GM23338 (cell line): ENCODE data around the gene BCAR3. TPM values are rescaled to one million over a fixed set of nuclear protein-coding genes. Genes with fewer than 3 reads are reported as not detected.
"Not testable (repeated sequence)": the region's sequence is repeated elsewhere in the genome, so short reads cannot be mapped to it uniquely, and the experiment has no call there.

ENCODE experiments used
- ATAC-seq: fragments of 200-7000 bp; cut with Tn5 transposase; 3 replicates; pipeline ENCODE4 v1.9.1; 2020
- DNase-seq: peaks from one replicate; pipeline ENCODE4 v3.0.0-alpha.2; 2015; ENCODE audit warnings: low spot score
- H2AFZ ChIP-seq: fragments of 200-600 bp; sonication (generic); 2 replicates; pipeline ENCODE4 v1.8.0; 2016; ENCODE audit warnings: antibody characterized with exemption, mild to moderate bottlenecking, moderate library complexity
- H3F3A ChIP-seq: fragments of 200-600 bp; sonication (generic); replicated peaks from 2 replicates; pipeline ENCODE4 v1.8.0; 2017; ENCODE audit warnings: antibody characterized with exemption, mixed run types, low read depth
- H3K27ac ChIP-seq: fragments of 200-600 bp; sonication (generic); 2 replicates; pipeline ENCODE4 v1.6.1; 2016; ENCODE audit warnings: low read depth
- H3K27me3 ChIP-seq: fragments of 200-600 bp; sonication (generic); 2 replicates; pipeline ENCODE4 v1.8.0; 2016; ENCODE audit warnings: mild to moderate bottlenecking, mixed run types, moderate library complexity; ENCODE audit not compliant: insufficient read depth
- H3K36me3 ChIP-seq: fragments of 200-600 bp; sonication (generic); 2 replicates; pipeline ENCODE4 v1.8.0; 2016; ENCODE audit warnings: mild to moderate bottlenecking; ENCODE audit not compliant: insufficient read depth
- H3K4me1 ChIP-seq: fragments of 200-600 bp; sonication (generic); 2 replicates; pipeline ENCODE4 v1.8.0; 2016; ENCODE audit warnings: mild to moderate bottlenecking, moderate library complexity; ENCODE audit not compliant: insufficient read depth
- H3K4me2 ChIP-seq: fragments of 200-600 bp; sonication (generic); 2 replicates; pipeline ENCODE4 v1.7.1; 2017; ENCODE audit warnings: mixed run types
- H3K4me3 ChIP-seq: fragments of 200-600 bp; sonication (generic); 2 replicates; pipeline ENCODE4 v1.6.1; 2016; ENCODE audit warnings: mixed run types
- H3K79me2 ChIP-seq: fragments of 200-600 bp; sonication (generic); replicated peaks from 2 replicates; pipeline ENCODE4 v1.8.0; 2017; ENCODE audit warnings: mild to moderate bottlenecking; ENCODE audit not compliant: insufficient read depth
- H3K9me2 ChIP-seq: fragments of 200-600 bp; sonication (generic); 2 replicates; pipeline ENCODE4 v1.8.0; 2017; ENCODE audit not compliant: insufficient read depth
- H4K20me1 ChIP-seq: fragments of 200-600 bp; sonication (generic); replicated peaks from 2 replicates; pipeline ENCODE4 v1.8.0; 2017; ENCODE audit warnings: mild to moderate bottlenecking; ENCODE audit not compliant: insufficient read depth
- H3K27ac Mint-ChIP-seq: 2 replicates; pipeline ENCODE4 v1.8.0; 2020; ENCODE audit warnings: inconsistent platforms, mild to moderate bottlenecking, moderate library complexity, mixed read lengths
- H3K27me3 Mint-ChIP-seq: 3 replicates; pipeline ENCODE4 v1.8.0; 2022; ENCODE audit warnings: low read depth, mild to moderate bottlenecking, moderate library complexity, mixed read lengths, inconsistent platforms; ENCODE audit not compliant: insufficient read depth, poor library complexity
- H3K36me3 Mint-ChIP-seq: 3 replicates; pipeline ENCODE4 v1.8.0; 2021; ENCODE audit warnings: low read depth, mild to moderate bottlenecking, inconsistent platforms, moderate library complexity, mixed read lengths
- H3K4me1 Mint-ChIP-seq: 3 replicates; pipeline ENCODE4 v1.8.0; 2020; ENCODE audit warnings: mild to moderate bottlenecking, inconsistent platforms, mixed read lengths
- H3K4me3 Mint-ChIP-seq: 3 replicates; pipeline ENCODE4 v1.8.0; 2021; ENCODE audit warnings: moderate library complexity, mild to moderate bottlenecking, inconsistent platforms, mixed read lengths
- H3K9me3 Mint-ChIP-seq: 3 replicates; pipeline ENCODE4 v1.8.0; 2020; ENCODE audit warnings: moderate library complexity, mild to moderate bottlenecking, inconsistent platforms, mixed read lengths
- CTCF ChIP-seq, 2 experiments: fragments of 200-600 bp in 1 of 2; sonication (generic) in 1 of 2; conservative IDR thresholded peaks; 2 replicates each; pipeline versions ENCODE4 v1.5.1 to v1.6.1; 2016 to 2017; ENCODE audit warnings: antibody characterized with exemption in 2 of 2, low read depth in 2 of 2, mild to moderate bottlenecking in 2 of 2, moderate library complexity in 1 of 2
- ETS1 ChIP-seq: IDR thresholded peaks from 2 replicates; pipeline ENCODE4 v1.6.1; 2016; ENCODE audit warnings: antibody characterized with exemption
- EZH2 ChIP-seq: fragments of 200-600 bp; sonication (generic); IDR thresholded peaks from one replicate; pipeline ENCODE4 v1.8.0; 2017; ENCODE audit warnings: antibody characterized with exemption, mild to moderate bottlenecking, low read depth; ENCODE audit not compliant: unreplicated experiment
- EZH2phosphoT487 ChIP-seq: fragments of 200-600 bp; sonication (generic); IDR thresholded peaks from one replicate; pipeline ENCODE4 v1.8.1; 2018; ENCODE audit warnings: antibody characterized with exemption; ENCODE audit not compliant: unreplicated experiment
- POLR2AphosphoS5 ChIP-seq: IDR thresholded peaks from 2 replicates; pipeline ENCODE4 v1.6.1; 2016; ENCODE audit warnings: antibody characterized with exemption, low read depth
- REST ChIP-seq: IDR thresholded peaks from one replicate; pipeline ENCODE4 v1.6.1; 2018; ENCODE audit warnings: antibody characterized with exemption; ENCODE audit not compliant: unreplicated experiment
- STAT1 ChIP-seq: IDR thresholded peaks from one replicate; pipeline ENCODE4 v1.6.1; 2016; ENCODE audit warnings: antibody characterized with exemption; ENCODE audit not compliant: unreplicated experiment
- ZNF114 ChIP-seq: fragments of 250-450 bp; sonication (Bioruptor Pico); IDR thresholded peaks from 2 replicates; pipeline ENCODE4 v1.5.0; 2020; ENCODE audit warnings: mild to moderate bottlenecking, moderate library complexity
- polyA plus RNA-seq: library from polyadenylated mRNA; unstranded; fragments of >200 nt; fragmentation: Nextera tagmentation; extraction: Ambion mirVana; gene quantifications from 2 replicates; pipeline ENCODE4 v1.2.1, GENCODE V29; 2016
- total RNA-seq: library from RNA; depleted of rRNA; stranded (reverse); fragments of >200 nt; shearing (Covaris generic); gene quantifications from 2 replicates; pipeline ENCODE4 v1.2.3, GENCODE V29; 2014

Gene BCAR3
- total and polyA plus RNA-seq, 2 experiments from 2014 or later: 5.5 to 9.7 TPM

- Mint-ChIP-seq H3K27me3 (peaks cover 10% of the 10 kb centered on the region), H3K27ac (no peak overlapping the region), H3K9me3 (no peaks in the 10 kb centered on the region), H3K36me3 (peaks cover 6% of the 10 kb centered on the region; the same call in 2 of the 3 replicates), H3K4me3 (no peak overlapping the region), H3K4me1 (peaks cover 31% of the 10 kb centered on the region)
- Histone ChIP-seq H3K9me2 (no peaks in the 10 kb centered on the region), H3K36me3 (peaks cover 8% of the 10 kb centered on the region), H3K4me2 (no peak overlapping the region), H4K20me1 (0 out of 2 replicates have a peak, but pooled peaks cover 2% of the 10 kb centered on the region), H3K27ac (no peak overlapping the region), H3K79me2 (peaks cover 34% of the 10 kb centered on the region), H2AFZ (no peak overlapping the region), H3K27me3 (peaks cover 12% of the 10 kb centered on the region), H3K4me3 (no peak overlapping the region), H3K4me1 (peaks cover 8% of the 10 kb centered on the region), H3F3A (no peaks in the 10 kb centered on the region)
- DNase-seq (no peak), ATAC-seq (no peak)
- TF ChIP-seq STAT1: no peak
- no peak for TF ChIP-seq EZH2
- TF ChIP-seq REST: no peak
Observed at GRCh38 chr1:93675271-93675670, 6.4 kb downstream of the BCAR3 start.

DNA sequence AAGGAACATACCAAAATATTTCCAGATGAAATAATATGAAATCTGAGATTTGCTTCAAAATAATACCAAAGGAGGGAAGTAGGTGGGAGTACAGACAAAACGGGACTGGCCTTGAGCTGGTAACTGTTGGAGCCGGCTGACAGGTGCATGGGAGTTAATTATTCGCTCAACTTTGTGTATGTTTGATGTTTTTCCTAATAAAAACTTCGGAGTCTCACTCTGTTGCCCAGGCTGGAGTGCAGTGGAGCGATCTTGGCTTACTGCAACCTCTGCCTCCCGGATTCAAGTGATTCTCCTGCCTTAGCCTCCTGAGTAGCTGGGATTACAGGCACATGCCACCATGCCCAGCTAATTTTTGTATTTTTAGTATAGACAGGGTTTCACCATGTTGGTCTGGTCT is 7.6 kb downstream of the BCAR3 start:
- H3K4me3 Mint-ChIP-seq, H3K36me3 ChIP-seq, H3K36me3 Mint-ChIP-seq, H3F3A ChIP-seq, H3K27me3 ChIP-seq, H2AFZ ChIP-seq, H3K4me2 ChIP-seq, H3K4me1 ChIP-seq, H3K4me3 ChIP-seq, H3K27me3 Mint-ChIP-seq, DNase-seq, H3K27ac Mint-ChIP-seq, H3K9me2 ChIP-seq, H3K9me3 Mint-ChIP-seq, H3K27ac ChIP-seq, ATAC-seq, H4K20me1 ChIP-seq: not testable (repeated sequence)
- peaks cover 31% of the 10 kb centered on the region for H3K79me2 ChIP-seq
- H3K4me1 Mint-ChIP-seq: peaks cover 21% of the 10 kb centered on the region

DNA sequence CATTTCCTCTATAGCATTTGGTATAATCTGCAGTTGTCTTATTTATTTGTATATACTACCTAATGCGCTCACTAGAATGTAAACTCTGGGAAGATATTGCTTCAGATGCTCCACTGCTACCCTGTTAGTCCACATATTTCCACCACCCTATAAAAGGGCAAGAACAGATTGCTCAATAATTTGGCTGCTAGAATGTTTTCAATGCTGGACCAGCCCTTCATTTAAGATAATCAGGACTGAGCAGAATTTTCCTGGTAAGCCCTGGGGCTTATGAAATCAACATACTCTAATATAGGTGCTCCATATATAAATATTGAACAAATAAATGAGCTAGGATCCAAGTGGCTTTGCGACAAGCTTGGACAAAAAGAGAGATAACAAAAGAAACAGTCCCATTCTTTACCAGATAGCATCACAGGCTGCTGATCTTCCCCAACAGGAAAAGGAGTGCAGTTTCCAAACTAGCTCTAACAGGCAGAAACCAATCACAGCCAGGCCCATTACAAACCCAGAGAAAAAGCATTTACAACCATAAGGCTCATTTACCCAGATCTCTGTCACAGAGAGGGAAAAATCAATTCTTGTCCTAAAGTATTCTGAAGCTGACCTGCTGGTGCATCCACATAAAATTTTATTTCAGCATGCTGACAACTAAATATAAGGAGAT is 8.3 kb downstream of the BCAR3 start:
- Histone ChIP-seq H3K4me3 (no peak overlapping the region), H3K4me2 (no peak overlapping the region), H3K27ac (no peak overlapping the region), H3K79me2 (peaks cover 23% of the 10 kb centered on the region), H2AFZ (no peak overlapping the region), H3K27me3 (no peaks in the 10 kb centered on the region), H3F3A (no peaks in the 10 kb centered on the region), H3K36me3 (peaks cover 8% of the 10 kb centered on the region), H3K4me1 (peaks cover 4% of the 10 kb centered on the region; the same call in 1 of the 2 replicates), H4K20me1 (0 out of 2 replicates have a peak, but pooled peaks cover 2% of the 10 kb centered on the region), H3K9me2 (no peaks in the 10 kb centered on the region)
- H3K4me3 Mint-ChIP-seq: no peak overlapping the region
- DNase-seq (no peak), ATAC-seq (no peak)
- no peak overlapping the region for H3K27ac Mint-ChIP-seq
- H3K27me3 Mint-ChIP-seq: peaks cover 10% of the 10 kb centered on the region
- peaks cover 21% of the 10 kb centered on the region for H3K4me1 Mint-ChIP-seq
- peaks cover 6% of the 10 kb centered on the region; the same call in 2 of the 3 replicates for H3K36me3 Mint-ChIP-seq
- H3K9me3 Mint-ChIP-seq: no peaks in the 10 kb centered on the region
- no peak for TF ChIP-seq ETS1
- no peak for TF ChIP-seq EZH2phosphoT487
- TF ChIP-seq EZH2: no peak
- TF ChIP-seq POLR2AphosphoS5: no peak
- TF ChIP-seq REST: no peak
- no peak for TF ChIP-seq CTCF (conservative IDR thresholded peaks at IDR 0.05; ENCODE audit: low read depth in 2 of 2)
- TF ChIP-seq ZNF114 (CRISPR knock-in tag): no peak
